GM12878 (cell line): ENCODE results near the gene TPD52L3. TPM values are rescaled to one million over a fixed set of nuclear protein-coding genes. Genes with fewer than 3 reads are reported as not detected.

ENCODE experiments used
- EP300 ChIP-seq, 2 experiments: fragments of 150-350 bp in 1 of 2; IDR thresholded peaks; 2 replicates each; pipeline ENCODE4 v1.6.1; 2011 to 2012; ENCODE audit warnings: low read depth in 2 of 2, low read length in 2 of 2, borderline replicate concordance in 1 of 2, improper control_type of control experiment in 1 of 2, inconsistent platforms in 1 of 2; ENCODE audit not compliant: control insufficient read depth in 1 of 2
- ETV6 ChIP-seq, 2 experiments: fragments of 450-650 bp in 1 of 2; IDR thresholded peaks in 1 of 2; conservative IDR thresholded peaks in 1 of 2; 2 replicates each; pipeline ENCODE4 v1.6.1; 2014; ENCODE audit warnings: antibody characterized with exemption in 1 of 2, borderline replicate concordance in 1 of 2, low read depth in 1 of 2, mild to moderate bottlenecking in 1 of 2, moderate library complexity in 1 of 2
- MEF2A ChIP-seq: IDR thresholded peaks from 2 replicates; pipeline ENCODE4 v1.6.1; 2011; ENCODE audit warnings: low read depth, mild to moderate bottlenecking, low read length, moderate library complexity; ENCODE audit not compliant: insufficient read depth
- MTA2 ChIP-seq: fragments of 450-650 bp; IDR thresholded peaks from 2 replicates; pipeline ENCODE4 v1.6.1; 2016; ENCODE audit warnings: low read depth, mild to moderate bottlenecking, moderate library complexity
- RAD51 ChIP-seq: fragments of 450-650 bp; IDR thresholded peaks from 2 replicates; pipeline ENCODE4 v1.6.1; 2016; ENCODE audit warnings: moderate library complexity, mild to moderate bottlenecking, inconsistent platforms
- SMC3 ChIP-seq: IDR thresholded peaks from 2 replicates; pipeline ENCODE4 v1.6.1; 2011; ENCODE audit warnings: low read length, improper control_type of control experiment, borderline replicate concordance
- ZNF274 ChIP-seq: IDR thresholded peaks from one replicate; pipeline ENCODE4 v1.8.0; 2011; ENCODE audit not compliant: insufficient read length, insufficient read depth
- ZNF384 ChIP-seq: IDR thresholded peaks from 2 replicates; pipeline ENCODE4 v1.6.1; 2012; ENCODE audit warnings: low read depth, mild to moderate bottlenecking, low read length, improper control_type of control experiment, borderline replicate concordance
- ZZZ3 ChIP-seq: IDR thresholded peaks from 2 replicates; pipeline ENCODE4 v1.6.1; 2011; ENCODE audit warnings: low read depth; ENCODE audit not compliant: control insufficient read depth, insufficient read length
- polyA plus RNA-seq, 11 experiments: library from polyadenylated mRNA; depleted of rRNA in 4 of 11; unstranded in 6 of 11; stranded (reverse) in 5 of 11; fragments of >200 nt; fragmentation: Nextera tagmentation in 4 of 11; fragmentation: Illumina TruSeq in 1 of 11; extraction: Ambion mirVana in 4 of 11; extraction: Trizol in 1 of 11; gene quantifications; 1 replicate in 1 of 11; 2 replicates in 10 of 11; pipeline versions ENCODE4 v1.2.1 to v1.2.3, GENCODE V29; 2011 to 2016; ENCODE audit warnings: inconsistent platforms in 2 of 11, missing spikeins in 2 of 11, low read depth in 1 of 11
- total RNA-seq, 4 experiments: library from RNA; depleted of rRNA in 3 of 4; stranded (reverse); fragments of >200 nt in 3 of 4; fragmentation: Illumina TruSeq in 1 of 4; extraction: Trizol in 1 of 4; gene quantifications; 2 replicates each; pipeline versions ENCODE4 v1.2.1 to v1.2.3, GENCODE V29; 2013 to 2021
- TF ChIP-seq, protein P1 (sequence below), 3 experiments: IDR thresholded peaks in 2 of 3; conservative IDR thresholded peaks in 1 of 3; 2 replicates each; pipeline ENCODE4 v1.5.1; 2011; ENCODE audit warnings: low read depth in 3 of 3, low read length in 3 of 3, mild to moderate bottlenecking in 3 of 3, control low read depth in 2 of 3, moderate library complexity in 2 of 3, inconsistent platforms in 1 of 3, mixed read lengths in 1 of 3; ENCODE audit not compliant: control insufficient read depth in 2 of 3, insufficient read depth in 1 of 3; ENCODE audit errors: extremely low read depth in 1 of 3
- TF ChIP-seq, protein P2 (sequence below): fragments of 450-650 bp; IDR thresholded peaks from 2 replicates; pipeline ENCODE4 v1.6.1; 2017; ENCODE audit warnings: mild to moderate bottlenecking, low read depth, inconsistent platforms; ENCODE audit not compliant: poor library complexity, severe bottlenecking

The TPD52L3 gene
- total and polyA plus RNA-seq, 10 of the 15 experiments (the other 5 are each of a cell fraction or from before 2014, with no cell fraction given) = not detected

DNA sequence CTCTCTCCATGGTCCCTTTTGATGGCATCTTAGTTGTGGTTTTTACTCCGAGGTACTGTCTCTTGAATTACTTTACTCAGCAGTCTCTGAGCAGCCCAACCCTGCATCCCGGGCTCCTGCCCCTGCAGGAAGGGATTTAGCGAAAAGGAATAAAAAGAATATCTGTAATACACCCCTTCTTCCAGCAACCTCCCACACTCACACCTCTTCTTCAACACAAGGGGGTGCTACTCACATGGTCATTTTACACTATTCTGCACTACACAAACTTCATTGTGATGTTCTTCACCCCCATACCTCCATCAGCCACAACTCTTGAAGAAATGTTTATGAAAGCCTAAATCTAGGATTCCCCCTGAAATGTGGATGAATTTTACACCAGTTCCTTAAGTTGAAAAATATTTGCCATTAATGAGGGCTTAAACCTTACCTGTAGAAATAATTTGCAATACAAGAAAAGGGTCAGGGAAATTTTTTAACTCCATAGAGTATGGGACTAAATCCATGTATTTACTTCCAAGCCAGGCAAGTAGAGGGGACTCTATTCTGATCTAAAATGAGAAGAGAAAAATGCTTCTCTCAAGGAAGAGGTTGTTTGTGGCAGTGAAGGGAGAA, 26.0 kb downstream of the TPD52L3 start (continued):
- TF ChIP-seq ETV6 (conservative IDR thresholded peaks at IDR 0.05 in 1 of 2, IDR thresholded peaks at IDR 0.05 in 1 of 2; ENCODE audit: borderline replicate concordance in 1 of 2, low read depth in 1 of 2) = no peak
- TF ChIP-seq, protein P1, sequence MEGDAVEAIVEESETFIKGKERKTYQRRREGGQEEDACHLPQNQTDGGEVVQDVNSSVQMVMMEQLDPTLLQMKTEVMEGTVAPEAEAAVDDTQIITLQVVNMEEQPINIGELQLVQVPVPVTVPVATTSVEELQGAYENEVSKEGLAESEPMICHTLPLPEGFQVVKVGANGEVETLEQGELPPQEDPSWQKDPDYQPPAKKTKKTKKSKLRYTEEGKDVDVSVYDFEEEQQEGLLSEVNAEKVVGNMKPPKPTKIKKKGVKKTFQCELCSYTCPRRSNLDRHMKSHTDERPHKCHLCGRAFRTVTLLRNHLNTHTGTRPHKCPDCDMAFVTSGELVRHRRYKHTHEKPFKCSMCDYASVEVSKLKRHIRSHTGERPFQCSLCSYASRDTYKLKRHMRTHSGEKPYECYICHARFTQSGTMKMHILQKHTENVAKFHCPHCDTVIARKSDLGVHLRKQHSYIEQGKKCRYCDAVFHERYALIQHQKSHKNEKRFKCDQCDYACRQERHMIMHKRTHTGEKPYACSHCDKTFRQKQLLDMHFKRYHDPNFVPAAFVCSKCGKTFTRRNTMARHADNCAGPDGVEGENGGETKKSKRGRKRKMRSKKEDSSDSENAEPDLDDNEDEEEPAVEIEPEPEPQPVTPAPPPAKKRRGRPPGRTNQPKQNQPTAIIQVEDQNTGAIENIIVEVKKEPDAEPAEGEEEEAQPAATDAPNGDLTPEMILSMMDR (IDR thresholded peaks at IDR 0.05 in 2 of 3, conservative IDR thresholded peaks at IDR 0.05 in 1 of 3; ENCODE audit: control insufficient read depth in 2 of 3, extremely low read depth in 1 of 3, insufficient read depth in 1 of 3, low read depth in 3 of 3, low read length in 3 of 3) = peak; percentile 68 to 74 (median 74); a peak in 5 of 6 replicates
- no peak for TF ChIP-seq EP300 (IDR thresholded peaks at IDR 0.05; ENCODE audit: borderline replicate concordance in 1 of 2, control insufficient read depth in 1 of 2, low read depth in 2 of 2, low read length in 2 of 2)
- TF ChIP-seq ZZZ3 = no peak
- no peak for TF ChIP-seq MEF2A
- TF ChIP-seq MTA2 = no peak
- TF ChIP-seq SMC3 = peak; percentile 83
- no peak for TF ChIP-seq ZNF384
- TF ChIP-seq, protein P2, sequence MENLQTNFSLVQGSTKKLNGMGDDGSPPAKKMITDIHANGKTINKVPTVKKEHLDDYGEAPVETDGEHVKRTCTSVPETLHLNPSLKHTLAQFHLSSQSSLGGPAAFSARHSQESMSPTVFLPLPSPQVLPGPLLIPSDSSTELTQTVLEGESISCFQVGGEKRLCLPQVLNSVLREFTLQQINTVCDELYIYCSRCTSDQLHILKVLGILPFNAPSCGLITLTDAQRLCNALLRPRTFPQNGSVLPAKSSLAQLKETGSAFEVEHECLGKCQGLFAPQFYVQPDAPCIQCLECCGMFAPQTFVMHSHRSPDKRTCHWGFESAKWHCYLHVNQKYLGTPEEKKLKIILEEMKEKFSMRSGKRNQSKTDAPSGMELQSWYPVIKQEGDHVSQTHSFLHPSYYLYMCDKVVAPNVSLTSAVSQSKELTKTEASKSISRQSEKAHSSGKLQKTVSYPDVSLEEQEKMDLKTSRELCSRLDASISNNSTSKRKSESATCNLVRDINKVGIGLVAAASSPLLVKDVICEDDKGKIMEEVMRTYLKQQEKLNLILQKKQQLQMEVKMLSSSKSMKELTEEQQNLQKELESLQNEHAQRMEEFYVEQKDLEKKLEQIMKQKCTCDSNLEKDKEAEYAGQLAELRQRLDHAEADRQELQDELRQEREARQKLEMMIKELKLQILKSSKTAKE = no peak
- no peak for TF ChIP-seq RAD51
- no peak for TF ChIP-seq ZNF274
